Osteocyte (in vitro differentiated cells): ENCODE measurements around the gene FOXC2. TPM values are rescaled to one million over a fixed set of nuclear protein-coding genes. Genes with fewer than 3 reads are reported as not detected.

Experiments
- DNase-seq: peaks from one replicate; pipeline ENCODE4 v3.0.0; 2021; ENCODE audit warnings: mixed read lengths; ENCODE audit not compliant: unreplicated experiment; ENCODE audit errors: extremely low spot score
- H3K27ac Mint-ChIP-seq: one replicate; pipeline ENCODE4 v1.8.0; 2021; ENCODE audit warnings: mild to moderate bottlenecking, mixed read lengths; ENCODE audit not compliant: unreplicated experiment
- H3K27me3 Mint-ChIP-seq: one replicate; pipeline ENCODE4 v1.8.0; 2021; ENCODE audit warnings: mixed read lengths; ENCODE audit not compliant: unreplicated experiment
- H3K36me3 Mint-ChIP-seq: one replicate; pipeline ENCODE4 v1.8.0; 2021; ENCODE audit warnings: mixed read lengths; ENCODE audit not compliant: unreplicated experiment
- H3K4me1 Mint-ChIP-seq: one replicate; pipeline ENCODE4 v1.8.0; 2021; ENCODE audit warnings: mixed read lengths; ENCODE audit not compliant: unreplicated experiment
- H3K4me3 Mint-ChIP-seq: one replicate; pipeline ENCODE4 v1.8.0; 2021; ENCODE audit warnings: mild to moderate bottlenecking, moderate library complexity, mixed read lengths; ENCODE audit not compliant: unreplicated experiment
- H3K9me3 Mint-ChIP-seq: one replicate; pipeline ENCODE4 v1.8.0; 2021; ENCODE audit warnings: mixed read lengths; ENCODE audit not compliant: unreplicated experiment
- CTCF ChIP-seq: fragments of 200-600 bp; sonication (generic); IDR thresholded peaks from 2 replicates; pipeline ENCODE4 v1.5.0; 2021; ENCODE audit warnings: antibody characterized with exemption, mild to moderate bottlenecking, moderate library complexity
- long read RNA-seq: library from polyadenylated mRNA; unstranded; transcript quantifications from one replicate; pipeline ENCODE4 v2.0.0, GENCODE V29; 2021
- total RNA-seq: library from RNA; stranded (reverse); gene quantifications from 2 replicates; pipeline ENCODE4 v1.2.1, GENCODE V29; 2021

The FOXC2 gene
- 91.8 and 93.4 TPM in 2 replicates for total RNA-seq
- long read RNA-seq, partial matches to known transcripts, result 0 of 4 reads
- long read RNA-seq, other reads (novel, unspliced or antisense), result 0 of 4 reads

- H3K4me1 Mint-ChIP-seq, result peaks cover 37% of the 10 kb centered on the region
- peaks cover 35% of the 10 kb centered on the region for H3K36me3 Mint-ChIP-seq
- peak within 1 kb of the TSS; percentile 97 for H3K27ac Mint-ChIP-seq
- H3K9me3 Mint-ChIP-seq, result no peaks in the 10 kb centered on the region
- TF ChIP-seq CTCF, result no peak
- no peaks in the 10 kb centered on the region for H3K27me3 Mint-ChIP-seq
- peak; percentile 98 for DNase-seq
- peak within 1 kb of the TSS; percentile 91 for H3K4me3 Mint-ChIP-seq
Observed at GRCh38 chr16:86566601-86566965, at the start of gene FOXC2. TSS of gene FOXC2 (plus strand) at chr16:86566829. CDS start at chr16:86567336, 507 bp downstream.

- Mint-ChIP-seq H3K4me3 (no peak overlapping the region), H3K27me3 (peaks cover 77% of the 10 kb centered on the region), H3K27ac (no peak overlapping the region), H3K9me3 (no peaks in the 10 kb centered on the region), H3K4me1 (peaks cover 8% of the 10 kb centered on the region), H3K36me3 (peaks cover 3% of the 10 kb centered on the region)
- no peak for DNase-seq
- TF ChIP-seq CTCF, result no peak
Observed at GRCh38 chr16:86517033-86517432, 49.6 kb upstream of the FOXC2 start.

- Mint-ChIP-seq H3K9me3 (no peaks in the 10 kb centered on the region), H3K27me3 (peaks cover 79% of the 10 kb centered on the region), H3K36me3 (peaks cover 3% of the 10 kb centered on the region), H3K4me3 (no peak overlapping the region), H3K27ac (no peak overlapping the region), H3K4me1 (peaks cover 8% of the 10 kb centered on the region)
- DNase-seq, result no peak
- peak; percentile 85 for TF ChIP-seq CTCF
Observed at GRCh38 chr16:86517652-86518258, 48.9 kb upstream of the FOXC2 start.

- Mint-ChIP-seq H3K9me3 (no peaks in the 10 kb centered on the region), H3K4me1 (peaks cover 4% of the 10 kb centered on the region), H3K4me3 (no peak overlapping the region), H3K27me3 (peaks cover 79% of the 10 kb centered on the region), H3K36me3 (no peaks in the 10 kb centered on the region), H3K27ac (no peak overlapping the region)
- no peak for TF ChIP-seq CTCF
- no peak for DNase-seq
Observed at GRCh38 chr16:86519007-86519648, 47.5 kb upstream of the FOXC2 start.

GRCh38 chr16:86519649-86520316 is 46.8 kb upstream of the FOXC2 start:
- DNase-seq, result no peak
- Mint-ChIP-seq H3K4me1 (peaks cover 4% of the 10 kb centered on the region), H3K27ac (no peak overlapping the region), H3K9me3 (no peaks in the 10 kb centered on the region), H3K36me3 (no peaks in the 10 kb centered on the region), H3K27me3 (peaks cover 74% of the 10 kb centered on the region), H3K4me3 (peak overlapping the region; percentile 48)
- TF ChIP-seq CTCF, result peak; percentile 96
